Stimulated activated CD4-positive, alpha-beta T cell treated with anti-CD3 and anti-CD28 coated beads, Interleukin-4, amount 100 ng/mL, for 48 hours (primary cell): ENCODE measurements around the gene EFNA5.
"Not testable (repeated sequence)": the region's sequence is repeated elsewhere in the genome, so short reads cannot be mapped to it uniquely, and the experiment has no call there.

ENCODE experiments used
- DNase-seq, 2 donors: peaks; one replicate each; pipeline ENCODE4 v3.0.0-alpha.2; 2020; ENCODE audit warnings: low read depth in 2 of 2

Gene EFNA5

DNA sequence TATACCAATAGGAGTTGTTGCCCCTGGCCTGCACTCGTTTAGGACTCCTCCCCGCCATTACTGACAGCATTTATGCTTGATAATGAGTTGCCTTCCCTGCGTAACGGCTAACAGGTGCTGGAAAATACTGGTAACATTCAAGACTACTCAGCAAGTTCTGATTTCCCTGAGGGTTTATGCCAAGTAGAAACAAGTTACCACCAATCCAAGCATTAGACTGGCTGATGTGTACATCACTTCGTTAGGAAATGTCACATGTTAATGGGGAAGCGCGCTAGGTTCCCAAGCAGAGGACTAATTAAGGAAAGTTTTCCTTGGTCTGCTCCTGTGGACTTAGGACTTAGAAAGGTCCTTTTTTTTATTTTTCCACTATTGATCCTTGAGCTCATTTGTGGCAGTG is 302.1 kb downstream of the EFNA5 start:
- DNase-seq = no peak

DNA sequence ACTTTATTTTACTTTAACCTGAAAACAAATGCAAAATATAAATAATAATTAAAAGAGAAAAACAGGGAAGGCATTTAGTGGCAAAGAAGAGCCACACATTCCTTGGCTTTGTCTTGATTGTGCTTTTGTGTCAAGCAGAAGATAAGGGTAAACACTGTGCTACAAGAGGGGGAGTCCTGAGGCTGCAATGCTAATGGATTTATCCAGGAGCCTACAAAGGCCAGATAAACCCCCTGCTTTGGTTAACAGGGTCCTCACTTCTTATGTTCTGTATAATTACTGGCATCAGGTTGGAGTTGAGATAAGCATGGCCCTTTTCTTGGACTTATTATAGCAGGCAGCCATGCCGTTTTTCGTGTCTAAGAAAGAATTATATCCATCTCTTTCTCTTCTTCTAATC is 302.8 kb downstream of the EFNA5 start:
- no peak for DNase-seq

DNA sequence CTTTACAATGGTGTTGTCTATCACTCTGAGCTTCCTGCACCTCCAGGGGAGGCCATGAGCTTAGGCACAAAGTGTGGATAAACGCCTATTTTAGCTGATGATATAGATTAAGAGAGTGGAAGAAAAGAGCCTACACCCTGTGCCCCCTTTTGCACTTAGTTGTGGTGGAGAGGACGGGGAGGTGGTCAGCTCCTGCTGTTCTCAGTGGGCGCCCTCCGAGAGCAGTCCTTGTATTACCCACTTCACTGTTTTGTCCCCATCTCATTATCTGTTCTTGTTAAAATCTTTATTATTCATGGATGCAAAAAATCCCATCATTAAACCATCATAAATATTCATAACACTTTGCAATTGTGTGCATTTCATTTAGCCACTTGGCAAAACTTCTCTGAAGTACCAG is 303.3 kb downstream of the EFNA5 start:
- no peak for DNase-seq

DNA sequence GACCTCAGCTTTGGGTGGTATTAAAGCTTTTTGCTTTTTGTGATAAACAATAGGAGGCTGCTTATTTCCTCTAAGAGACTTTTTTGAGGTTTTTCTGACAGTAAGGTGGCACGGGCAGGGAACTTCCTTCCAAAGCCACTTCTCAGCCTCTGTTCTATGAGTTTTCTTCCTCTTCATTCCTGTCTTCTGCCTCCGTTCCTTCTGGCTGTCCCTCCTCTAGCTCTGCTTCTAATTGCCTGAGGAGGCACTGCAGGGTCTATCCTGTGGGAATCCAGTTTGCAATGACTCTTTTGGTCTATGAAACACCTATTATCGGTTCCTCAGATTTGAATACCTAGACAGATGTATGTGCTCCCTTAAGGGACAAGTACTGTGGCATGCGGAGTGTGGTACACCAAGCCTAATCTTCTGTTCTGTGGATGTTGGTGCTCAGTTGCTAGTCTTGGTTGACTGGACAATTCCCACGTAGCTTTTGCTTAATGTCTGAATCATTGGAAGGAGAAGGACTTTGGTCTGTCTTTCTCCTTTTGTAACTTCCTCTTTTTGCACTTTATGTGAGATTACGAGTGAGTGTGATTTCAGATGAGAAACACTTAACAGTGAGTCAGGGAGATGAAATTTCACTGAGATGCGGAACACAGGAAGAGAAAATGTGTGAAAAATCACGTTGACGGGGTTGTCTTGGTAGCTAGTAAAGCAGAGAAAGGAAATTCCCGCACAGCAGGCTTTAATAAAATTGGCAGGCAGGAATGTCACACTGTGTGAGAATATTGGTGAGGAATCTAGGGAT is 305.2 kb downstream of the EFNA5 start:
- DNase-seq = no peak

DNA sequence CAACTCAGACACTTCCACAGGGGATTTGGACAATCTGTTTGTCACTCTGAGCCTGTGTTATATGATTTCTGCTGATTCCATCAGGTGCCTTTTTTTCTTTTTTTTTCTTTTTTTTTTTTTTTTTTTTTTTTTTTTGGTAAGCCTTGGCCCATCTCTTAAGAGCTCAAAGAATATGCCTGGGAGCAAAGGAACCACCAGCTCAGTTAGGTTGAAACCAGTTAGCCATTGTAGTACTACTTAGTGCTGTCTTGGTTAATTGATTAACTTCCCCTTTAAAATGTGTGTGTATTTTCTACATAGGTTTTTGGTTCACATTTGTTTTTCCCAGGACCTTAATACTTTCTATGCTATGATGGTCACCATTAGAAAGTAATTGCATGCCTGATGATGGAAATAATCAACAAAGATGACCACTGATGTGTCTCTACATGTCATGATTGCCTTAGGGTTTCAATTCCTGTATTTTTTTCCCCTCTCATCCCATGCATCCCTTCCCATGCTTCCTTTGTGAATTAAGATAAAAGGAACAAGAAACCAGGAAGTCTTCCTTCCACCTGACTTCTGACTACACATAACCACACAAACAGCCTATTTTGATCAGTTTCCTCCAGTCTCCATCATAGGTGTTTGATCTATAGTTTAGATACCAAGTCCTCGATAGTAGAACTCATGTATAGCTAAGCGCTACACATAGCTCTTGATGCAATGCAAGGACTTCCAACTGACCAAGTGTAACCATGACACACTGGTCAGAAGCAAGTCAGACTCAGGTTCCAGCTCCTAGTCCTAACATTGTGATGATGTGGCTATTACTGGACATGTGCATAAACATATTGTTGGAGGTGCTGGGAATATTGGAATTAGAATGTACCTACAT is 306.1 kb downstream of the EFNA5 start:
- DNase-seq = no peak

DNA sequence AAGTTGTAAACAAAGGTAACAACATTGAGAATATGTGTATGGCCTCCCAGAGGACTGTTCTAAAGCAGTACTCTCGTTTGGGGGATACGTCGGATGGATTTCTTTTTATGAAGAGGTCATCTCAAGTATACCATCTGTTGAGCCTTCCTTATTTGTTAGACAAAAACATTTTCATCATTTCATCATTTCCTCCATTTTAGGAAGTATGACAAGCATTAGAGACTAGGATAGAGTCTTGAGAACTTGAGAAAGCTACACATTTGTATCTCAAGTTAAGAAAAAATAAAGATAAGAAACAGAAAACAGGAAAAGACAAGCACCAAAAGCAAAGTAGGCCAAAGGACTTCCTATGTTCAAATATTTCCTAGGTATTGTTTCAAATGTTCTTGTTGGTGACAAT is 307.0 kb downstream of the EFNA5 start:
- no peak for DNase-seq

DNA sequence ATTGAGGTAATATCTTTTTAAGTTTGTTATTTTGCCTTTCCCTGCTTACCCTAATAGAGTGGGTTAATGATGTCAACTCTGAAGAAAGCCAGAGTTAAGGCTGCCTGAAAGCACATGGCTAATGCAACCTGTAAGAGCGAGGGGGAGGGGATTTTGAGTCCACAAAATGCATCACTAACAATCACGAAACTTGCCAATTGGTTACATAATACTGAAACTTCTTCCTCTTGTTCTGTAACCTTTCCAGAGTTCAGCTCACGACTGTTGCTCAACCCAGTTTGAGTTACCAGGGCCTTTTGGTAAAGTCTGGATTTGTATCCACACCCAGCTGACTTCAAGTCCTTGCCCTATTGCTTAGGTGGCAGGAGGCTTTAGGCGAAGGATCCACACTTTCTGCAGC is 308.8 kb downstream of the EFNA5 start:
- no peak for DNase-seq

DNA sequence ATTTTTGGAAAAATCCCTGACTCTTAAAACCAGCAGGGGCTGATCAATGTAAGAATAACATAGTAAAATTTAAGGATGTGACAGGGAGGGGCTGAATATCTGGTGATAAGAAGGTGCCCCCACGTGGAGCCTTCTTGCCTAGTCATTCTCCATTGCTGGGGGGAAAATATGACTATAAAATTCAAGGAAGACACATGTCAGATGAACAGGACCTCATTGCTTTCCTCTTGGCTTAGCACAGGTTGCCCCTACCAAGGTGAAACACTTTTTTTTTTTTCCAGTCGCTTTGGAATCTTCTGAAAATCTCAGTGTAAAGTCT is 310.9 kb downstream of the EFNA5 start:
- DNase-seq = no peak

DNA sequence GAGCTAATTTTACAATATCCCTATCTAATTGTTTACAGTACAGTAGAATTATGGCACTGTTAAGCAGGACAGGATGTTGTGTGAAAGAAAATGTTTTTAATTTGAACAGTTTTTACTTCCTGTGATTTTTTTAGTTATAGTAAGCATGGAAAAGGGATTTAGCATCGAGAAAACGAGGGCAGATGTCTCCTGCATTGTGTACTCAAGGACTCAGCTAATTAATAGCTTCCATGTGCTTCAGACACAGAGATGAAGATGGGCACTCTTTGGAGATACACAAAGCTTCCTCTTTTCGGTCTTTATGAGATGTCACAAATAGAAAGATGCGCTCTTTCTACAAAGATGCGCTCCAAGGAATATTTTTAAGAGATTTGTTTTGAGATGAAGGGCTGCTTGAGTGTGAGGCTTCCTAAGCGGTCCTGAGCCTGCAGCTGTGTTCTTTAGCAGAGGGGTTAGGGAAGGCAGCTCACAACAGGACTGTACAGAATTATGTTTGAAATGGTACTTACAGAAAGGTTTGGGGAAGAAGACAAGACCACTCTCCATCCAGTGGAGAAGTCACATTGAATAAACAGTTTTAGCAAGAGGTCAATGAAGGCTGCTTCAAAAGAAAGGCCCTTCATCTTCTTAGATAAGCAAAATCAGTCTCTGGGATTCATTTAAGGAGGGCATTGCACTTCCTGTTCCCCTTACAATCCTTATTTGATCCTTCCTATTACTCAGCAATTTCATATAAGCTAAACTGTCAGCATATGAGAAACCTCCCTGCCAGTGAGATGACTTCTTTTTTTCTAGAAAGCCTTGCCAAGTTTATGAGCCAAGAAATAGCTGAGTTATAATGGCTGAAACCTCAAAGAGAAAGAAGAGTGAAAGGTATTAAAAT is 311.5 kb downstream of the EFNA5 start:
- no peak for DNase-seq

DNA sequence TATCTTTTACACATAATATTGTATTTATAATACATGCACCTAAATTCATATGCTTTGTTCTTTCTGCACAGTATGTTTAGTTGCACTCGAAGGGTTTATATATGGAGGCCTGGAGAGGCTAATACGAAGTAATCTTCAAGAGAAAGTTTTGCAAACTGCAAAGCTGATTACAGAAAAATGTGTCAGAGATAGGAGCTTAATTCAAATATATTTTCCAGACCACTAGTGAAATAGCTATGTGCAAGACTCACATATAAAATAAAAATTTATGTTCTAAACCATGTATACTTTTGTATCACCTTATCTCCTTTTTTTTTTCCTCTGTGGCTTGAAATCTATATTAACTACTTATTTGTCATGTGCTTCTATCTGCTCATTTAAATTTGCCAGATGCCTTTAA is 313.8 kb downstream of the EFNA5 start:
- no peak for DNase-seq

DNA sequence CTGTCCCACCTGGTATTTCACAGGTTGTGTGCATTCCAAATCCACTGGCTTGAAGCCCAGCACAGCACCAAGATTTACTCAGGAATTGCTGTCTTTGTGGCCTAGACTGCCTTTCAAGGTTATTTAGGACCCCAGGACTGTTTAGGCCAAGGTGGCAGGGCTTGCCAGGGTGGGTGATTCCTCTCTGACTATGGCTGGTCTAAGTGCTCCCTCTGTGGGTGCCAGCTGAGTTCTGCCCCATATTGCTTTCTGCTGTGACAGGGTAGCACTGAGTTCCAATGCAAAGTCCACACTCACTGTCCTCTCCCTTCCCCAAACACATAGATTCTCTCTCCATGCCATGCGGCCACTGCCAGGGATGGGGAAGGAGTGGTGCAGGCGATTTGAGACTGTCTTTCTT is 318.2 kb downstream of the EFNA5 start:
- DNase-seq = no peak

DNA sequence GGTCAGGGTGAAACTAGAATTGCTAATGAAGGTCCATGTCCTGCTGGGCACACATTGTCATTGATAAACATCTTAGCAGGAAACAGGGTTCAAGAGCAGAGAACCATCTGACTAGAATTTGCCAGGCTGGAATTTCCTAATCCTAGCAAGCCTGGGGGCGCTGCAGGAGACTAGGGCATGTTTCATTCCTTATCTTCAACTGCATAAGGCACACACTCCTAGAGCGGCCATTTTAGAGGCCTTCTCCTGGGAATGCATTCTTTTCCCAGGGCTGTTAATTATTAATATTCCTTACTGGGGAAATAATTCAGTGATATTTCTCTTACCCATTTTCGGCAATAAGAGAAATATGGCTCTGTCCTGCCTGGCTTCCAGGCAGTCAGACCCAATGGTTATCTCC is 324.2 kb downstream of the EFNA5 start:
- DNase-seq = not testable (repeated sequence)

DNA sequence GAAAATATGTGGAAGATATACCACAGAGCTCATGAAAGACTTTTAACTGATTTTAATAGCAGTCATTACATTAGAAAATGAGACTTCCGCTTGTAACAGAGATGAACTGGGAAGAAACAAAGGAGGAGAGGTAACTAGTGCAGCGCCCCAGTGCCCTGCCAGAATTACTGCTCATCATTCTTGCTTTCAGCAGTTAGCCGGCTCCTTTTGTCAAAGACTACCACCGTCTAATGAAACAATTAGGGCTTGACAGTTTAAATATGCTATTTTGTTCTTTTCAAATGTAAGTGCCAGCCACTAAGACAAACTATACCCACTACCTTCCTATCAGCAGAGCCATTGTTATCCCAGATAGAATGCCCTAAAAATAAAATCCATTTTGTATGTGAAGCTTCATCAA is 328.4 kb downstream of the EFNA5 start:
- no peak for DNase-seq

DNA sequence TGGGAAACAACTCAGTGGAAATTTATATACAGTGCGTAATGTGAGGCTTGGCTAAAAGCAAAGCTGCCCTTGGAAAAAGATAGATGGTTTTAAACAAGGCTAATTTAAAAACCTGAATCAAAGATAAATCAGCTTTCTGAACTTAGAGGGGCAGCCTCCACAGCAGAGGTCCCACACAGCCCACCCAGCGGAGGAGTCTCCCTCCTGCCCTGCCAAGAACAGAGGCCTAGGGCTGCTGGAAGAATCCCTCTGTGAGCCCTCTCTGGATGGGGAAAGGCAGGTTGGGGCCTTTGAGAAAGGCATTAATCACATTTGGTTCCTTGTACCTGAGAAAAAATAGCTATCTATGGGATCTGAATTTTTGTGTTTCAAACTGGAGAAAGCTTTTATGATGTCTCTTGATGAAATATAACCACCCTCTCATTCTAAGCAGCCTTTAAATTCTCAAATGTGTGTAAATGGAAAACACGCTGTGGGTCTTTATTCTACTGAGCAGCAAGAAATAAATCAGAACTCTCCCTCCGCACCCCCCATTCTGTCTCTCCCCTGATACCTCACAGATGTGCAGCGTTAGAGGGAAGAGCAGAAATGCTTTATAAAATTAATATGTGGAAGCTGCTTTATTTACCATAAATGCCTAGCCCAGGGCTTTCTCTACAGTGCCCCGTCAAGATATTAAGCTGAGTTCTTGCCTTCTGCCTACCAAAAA is 329.2 kb downstream of the EFNA5 start:
- no peak for DNase-seq

DNA sequence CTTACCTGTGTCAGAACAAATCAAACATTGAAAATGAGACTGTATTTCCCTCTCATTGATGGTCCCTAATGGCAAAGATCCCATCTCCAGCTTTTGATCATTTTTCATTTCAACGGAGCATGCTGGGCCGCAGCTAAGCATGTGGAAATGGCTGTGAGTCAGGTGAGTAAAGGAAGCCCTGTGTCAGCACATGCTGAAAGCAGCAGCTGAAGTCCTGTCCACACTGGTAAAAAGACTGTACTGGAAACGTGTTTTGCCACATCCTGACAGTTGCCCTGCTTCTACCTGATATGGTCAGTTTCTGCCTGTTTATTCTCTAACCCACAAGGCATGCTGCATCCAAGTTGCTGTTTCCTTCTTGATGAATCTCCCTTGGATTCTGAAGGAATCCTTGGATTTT is 330.1 kb downstream of the EFNA5 start:
- no peak for DNase-seq

DNA sequence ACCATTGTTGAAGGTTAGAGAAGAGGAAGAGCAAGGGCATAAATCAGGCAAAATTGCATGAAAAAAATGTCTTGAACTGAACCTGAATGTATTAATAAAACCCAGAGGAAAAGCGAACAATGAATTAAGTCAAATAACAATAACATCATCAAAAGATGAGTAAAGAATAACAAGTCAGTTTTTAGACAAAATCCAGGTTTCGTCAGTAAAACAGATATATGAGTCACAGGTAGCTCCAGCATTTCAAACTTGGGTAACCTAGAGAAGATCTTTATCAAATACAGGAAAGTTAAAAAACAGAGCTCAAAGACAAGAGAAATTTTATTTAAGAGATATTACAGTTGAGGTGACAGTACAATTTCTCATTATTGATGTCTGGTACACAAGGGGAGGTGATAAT is 332.4 kb downstream of the EFNA5 start:
- DNase-seq = no peak

DNA sequence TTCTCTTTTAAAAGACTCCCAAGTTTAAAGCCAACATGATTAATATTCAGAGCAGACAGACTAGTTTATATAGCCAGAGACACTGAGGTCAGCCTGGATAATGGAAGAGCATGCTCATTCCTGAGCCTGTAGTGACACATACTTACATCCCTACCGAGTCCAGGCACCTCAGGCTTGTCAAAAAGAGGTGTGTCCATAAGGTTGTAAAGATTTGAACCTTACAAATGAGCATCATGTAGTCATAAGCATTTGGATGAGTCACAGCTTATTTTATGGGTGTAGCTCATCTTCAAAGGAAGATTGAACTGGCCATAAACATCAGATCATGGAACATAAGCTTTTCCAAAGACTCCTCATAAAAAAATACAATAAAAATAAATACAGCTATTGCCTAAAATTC is 333.5 kb downstream of the EFNA5 start:
- DNase-seq = no peak

DNA sequence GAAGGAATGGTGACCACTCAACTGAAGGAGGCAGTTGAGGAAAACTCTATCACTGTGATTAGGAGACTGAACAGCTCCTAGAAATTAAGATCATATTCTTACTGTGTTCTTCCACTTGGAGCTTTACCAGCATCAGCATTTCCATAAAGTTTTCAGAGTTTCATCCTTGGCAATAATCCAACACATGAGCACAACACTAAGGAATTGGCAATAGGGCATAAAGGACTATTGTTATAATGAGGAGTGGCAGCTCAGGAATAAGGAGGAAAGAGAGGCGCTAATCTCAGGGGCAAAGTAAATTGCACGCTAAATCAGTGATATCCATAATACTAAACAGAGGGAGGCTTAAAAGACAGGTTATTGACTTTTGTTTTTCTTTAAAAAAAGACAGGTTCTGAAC is 338.9 kb downstream of the EFNA5 start:
- DNase-seq = no peak

DNA sequence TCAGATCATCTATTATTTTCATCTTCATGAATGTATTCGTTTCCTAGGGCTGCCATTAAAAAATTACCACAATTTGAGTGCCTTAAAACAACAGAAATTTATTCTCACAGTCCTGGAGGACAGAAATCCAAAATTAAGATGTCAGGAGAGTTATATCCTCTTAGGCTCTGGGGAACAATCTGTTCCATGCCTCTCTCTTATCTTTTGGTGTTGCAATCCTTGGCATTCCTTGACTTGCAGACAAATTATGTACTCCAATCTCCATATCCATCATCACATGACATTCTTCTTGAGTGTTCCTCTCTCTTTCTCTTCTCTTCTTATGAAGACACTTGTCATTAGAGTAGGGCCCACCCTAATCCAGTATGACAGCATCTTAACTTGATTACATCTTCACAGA is 339.4 kb downstream of the EFNA5 start:
- no peak for DNase-seq

DNA sequence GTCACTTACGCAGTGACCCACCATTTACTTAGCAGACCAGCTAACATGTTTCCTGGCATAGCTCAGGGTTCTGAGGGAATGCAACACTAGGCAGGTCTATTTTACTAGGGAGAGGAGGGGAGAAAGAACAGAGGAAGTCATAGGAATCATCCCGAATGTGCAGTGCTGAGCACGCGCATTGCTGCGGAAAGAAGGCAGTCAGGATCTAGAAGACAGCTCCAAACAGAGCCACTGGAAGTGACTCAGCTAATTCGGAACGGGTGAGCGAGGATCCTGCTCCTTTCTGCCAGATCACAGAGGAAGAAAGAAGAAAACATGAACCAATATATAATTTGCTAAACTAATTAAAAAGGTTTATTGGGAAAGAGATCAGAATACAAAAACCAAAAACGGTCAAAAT is 339.8 kb downstream of the EFNA5 start:
- no peak for DNase-seq

DNA sequence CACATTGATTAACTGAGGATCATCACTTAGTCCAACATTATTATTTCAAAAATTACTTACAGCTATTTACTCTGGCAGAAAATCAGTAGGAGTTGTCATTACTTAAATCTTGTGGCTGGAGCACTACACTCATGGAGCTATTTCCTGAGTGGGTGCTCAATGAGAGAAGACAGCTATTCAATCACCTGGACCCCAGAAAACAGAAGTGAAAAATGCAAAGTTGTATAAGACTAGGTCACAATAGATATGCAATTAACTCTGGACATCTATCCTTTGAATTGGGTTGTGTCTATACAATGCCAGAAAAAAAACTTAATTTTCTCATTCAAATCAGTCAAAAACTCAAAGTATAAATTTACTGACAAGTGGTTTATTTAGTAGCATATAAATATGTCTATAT is 340.9 kb downstream of the EFNA5 start:
- DNase-seq = no peak
